Glomerular visceral epithelial cell (primary cell): ENCODE data around the gene PDGFRB.
A peak's percentile ranks its signal among the peaks of the same experiment; 100 is the strongest.

Source experiments
- DNase-seq: peaks from one replicate; pipeline ENCODE4 v3.0.0-alpha.2; 2016; ENCODE audit errors: extremely low spot score

The PDGFRB gene

GRCh38 chr5:150163035-150163434, 7.4 kb upstream of the PDGFRB start:
- no peak for DNase-seq

- DNase-seq: no peak
Measured at GRCh38 chr5:150162142-150162513, 6.5 kb upstream of the PDGFRB start.

- DNase-seq: peak; percentile 81
Measured at GRCh38 chr5:150161242-150162141, 5.8 kb upstream of the PDGFRB start.

- no peak for DNase-seq
Measured at GRCh38 chr5:150160448-150161081, 4.9 kb upstream of the PDGFRB start.

GRCh38 chr5:150159741-150160179, 4.1 kb upstream of the PDGFRB start:
- DNase-seq: no peak

GRCh38 chr5:150159031-150159430, 3.4 kb upstream of the PDGFRB start:
- no peak for DNase-seq

- DNase-seq: no peak
Measured at GRCh38 chr5:150158170-150158949, 2.7 kb upstream of the PDGFRB start.

GRCh38 chr5:150157168-150157567, 1.5 kb upstream of the PDGFRB start:
- DNase-seq: no peak

- no peak for DNase-seq
Measured at GRCh38 chr5:150156540-150156939, 895 bp upstream of the PDGFRB start.

- no peak for DNase-seq
Measured at GRCh38 chr5:150156027-150156368, 353 bp upstream of the PDGFRB start.

GRCh38 chr5:150154618-150155128, 972 bp downstream of the PDGFRB start:
- no peak for DNase-seq

- DNase-seq: no peak
Measured at GRCh38 chr5:150153957-150154617, 1.6 kb downstream of the PDGFRB start.

GRCh38 chr5:150153483-150153882, 2.2 kb downstream of the PDGFRB start:
- DNase-seq: no peak

GRCh38 chr5:150152636-150153462, 2.8 kb downstream of the PDGFRB start:
- no peak for DNase-seq

GRCh38 chr5:150149618-150150017, 6.0 kb downstream of the PDGFRB start:
- DNase-seq: no peak

- DNase-seq: no peak
Measured at GRCh38 chr5:150148117-150148927, 7.3 kb downstream of the PDGFRB start.

GRCh38 chr5:150147670-150148069, 8.0 kb downstream of the PDGFRB start:
- no peak for DNase-seq

GRCh38 chr5:150146862-150147601, 8.6 kb downstream of the PDGFRB start:
- DNase-seq: no peak

- DNase-seq: no peak
Measured at GRCh38 chr5:150146235-150146634, 9.4 kb downstream of the PDGFRB start.
